ENCODE measurements around the gene TUBGCP6.

- TF ChIP-seq, protein P1, sequence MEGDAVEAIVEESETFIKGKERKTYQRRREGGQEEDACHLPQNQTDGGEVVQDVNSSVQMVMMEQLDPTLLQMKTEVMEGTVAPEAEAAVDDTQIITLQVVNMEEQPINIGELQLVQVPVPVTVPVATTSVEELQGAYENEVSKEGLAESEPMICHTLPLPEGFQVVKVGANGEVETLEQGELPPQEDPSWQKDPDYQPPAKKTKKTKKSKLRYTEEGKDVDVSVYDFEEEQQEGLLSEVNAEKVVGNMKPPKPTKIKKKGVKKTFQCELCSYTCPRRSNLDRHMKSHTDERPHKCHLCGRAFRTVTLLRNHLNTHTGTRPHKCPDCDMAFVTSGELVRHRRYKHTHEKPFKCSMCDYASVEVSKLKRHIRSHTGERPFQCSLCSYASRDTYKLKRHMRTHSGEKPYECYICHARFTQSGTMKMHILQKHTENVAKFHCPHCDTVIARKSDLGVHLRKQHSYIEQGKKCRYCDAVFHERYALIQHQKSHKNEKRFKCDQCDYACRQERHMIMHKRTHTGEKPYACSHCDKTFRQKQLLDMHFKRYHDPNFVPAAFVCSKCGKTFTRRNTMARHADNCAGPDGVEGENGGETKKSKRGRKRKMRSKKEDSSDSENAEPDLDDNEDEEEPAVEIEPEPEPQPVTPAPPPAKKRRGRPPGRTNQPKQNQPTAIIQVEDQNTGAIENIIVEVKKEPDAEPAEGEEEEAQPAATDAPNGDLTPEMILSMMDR (IDR thresholded peaks at IDR 0.05; ENCODE audit: poor library complexity): no peak
- no peak for TF ChIP-seq EZH2 (IDR thresholded peaks at IDR 0.05; ENCODE audit: borderline replicate concordance)
- no peak for TF ChIP-seq EZH2phosphoT487 (IDR thresholded peaks at IDR 0.05; ENCODE audit: low read depth, severe bottlenecking, unreplicated experiment)
Observed at GRCh38 chr22:50246242-50247175, 1.7 kb upstream of the TUBGCP6 start.

Measured in hepatocyte (in vitro differentiated cells).